ENCODE data around the gene COCH.

- no peak for TF ChIP-seq POLR2A (IDR thresholded peaks at IDR 0.05)
- no peak for TF ChIP-seq CTCF (IDR thresholded peaks at IDR 0.05)
- TF ChIP-seq EP300 (IDR thresholded peaks at IDR 0.05), result no peak
These were observed 5.6 kb upstream of the COCH start for GRCh38 chr14:30868736-30869135.
